Sciatic nerve (tissue), 2 donors: ENCODE measurements around the gene RASAL1. TPM values are rescaled to one million over a fixed set of nuclear protein-coding genes. Genes with fewer than 3 reads are reported as not detected.
A peak's percentile ranks its signal among the peaks of the same experiment; 100 is the strongest.

Experiments used
- ATAC-seq: fragments of 200-7000 bp; cut with Tn5 transposase; one replicate; pipeline ENCODE4 v1.9.1; 2020; ENCODE audit warnings: mild to moderate bottlenecking, moderate library complexity
- DNase-seq: peaks from one replicate; pipeline ENCODE4 v3.0.0-alpha.2; 2020; ENCODE audit warnings: low spot score
- intact Hi-C: fragments of 100-400 bp; cut with DNase I; formaldehyde crosslinking; loops from one replicate; pipeline ENCODE4 v1.14.2; 2022
- total RNA-seq: library from RNA; stranded (reverse); fragmentation: NEBNext Ultra II Directional; extraction: Animal tissue kit (Norgen Biotek cat#: 25700); gene quantifications from one replicate; pipeline ENCODE4 v1.2.1, GENCODE V29; 2021
- donor health status: DM: no; HTN: no; CAD: no.
- donor health status: DM: no; HTN: no; CAD: no.

Gene RASAL1
- total RNA-seq, 1 donor from 2014 or later, result 8.6 TPM

GRCh38 chr12:113104953-113105510 lies 30.5 kb downstream of the RASAL1 start:
- intact Hi-C loops, result no loop called here
- ATAC-seq (no peak), DNase-seq (no peak)

GRCh38 chr12:113103756-113104450 lies 31.7 kb downstream of the RASAL1 start:
- no peak for DNase-seq
- intact Hi-C loops, result no loop called here
- no peak for ATAC-seq

- DNase-seq (no peak), ATAC-seq (no peak)
- intact Hi-C loops, result no loop called here
Observed at GRCh38 chr12:113102811-113103210, 32.8 kb downstream of the RASAL1 start.

- no peak for DNase-seq
- ATAC-seq, result no peak
- intact Hi-C loops, result no loop called here
Observed at GRCh38 chr12:113101751-113102150, 33.8 kb downstream of the RASAL1 start.

GRCh38 chr12:113099764-113100163 lies 35.8 kb downstream of the RASAL1 start:
- intact Hi-C loops, result no loop called here
- DNase-seq, result no peak
- no peak for ATAC-seq

- no peak for DNase-seq
Observed at GRCh38 chr12:113099364-113099763, 36.2 kb downstream of the RASAL1 start.

GRCh38 chr12:113098441-113099028 lies 37.0 kb downstream of the RASAL1 start:
- ATAC-seq (peak; percentile 91), DNase-seq (peak; percentile 87)
- intact Hi-C loops, result no loop called here

More at GRCh38 chr12:113099364-113099763, 36.2 kb downstream of the RASAL1 start:
- ATAC-seq, result no peak
- intact Hi-C loops, result no loop called here

- DNase-seq (peak; percentile 72), ATAC-seq (peak; percentile 84)
- intact Hi-C loops, result no loop called here
Observed at GRCh38 chr12:113097716-113098440, 37.7 kb downstream of the RASAL1 start.

- ATAC-seq (no peak), DNase-seq (no peak)
- intact Hi-C loops, result no loop called here
Observed at GRCh38 chr12:113096675-113097461, 38.7 kb downstream of the RASAL1 start.

- no peak for ATAC-seq
- DNase-seq, result no peak
- intact Hi-C loops, result no loop called here
Observed at GRCh38 chr12:113095405-113095804, 40.2 kb downstream of the RASAL1 start.

- ATAC-seq, result no peak
- DNase-seq, result no peak
- intact Hi-C loops, result no loop called here
Observed at GRCh38 chr12:113094738-113095137, 40.8 kb downstream of the RASAL1 start.

- ATAC-seq, result no peak
- no peak for DNase-seq
- intact Hi-C loops, result no loop called here
Observed at GRCh38 chr12:113093409-113094101, 42.0 kb downstream of the RASAL1 start.

GRCh38 chr12:113092607-113093408 lies 42.8 kb downstream of the RASAL1 start:
- ATAC-seq, result peak; percentile 50
- DNase-seq, result no peak
- intact Hi-C loops, result no loop called here

GRCh38 chr12:113091506-113091905 lies 44.1 kb downstream of the RASAL1 start:
- no peak for ATAC-seq
- DNase-seq, result no peak
- intact Hi-C loops, result no loop called here

GRCh38 chr12:113090740-113091139 lies 44.8 kb downstream of the RASAL1 start:
- intact Hi-C loops, result no loop called here
- ATAC-seq (no peak), DNase-seq (no peak)

GRCh38 chr12:113089839-113090238 lies 45.7 kb downstream of the RASAL1 start:
- intact Hi-C loops, result no loop called here
- DNase-seq (no peak), ATAC-seq (no peak)

GRCh38 chr12:113088971-113089756 lies 46.4 kb downstream of the RASAL1 start:
- DNase-seq (no peak), ATAC-seq (no peak)
- intact Hi-C loops, result no loop called here
